H9 (cell line): ENCODE measurements around the gene STAT3. TPM values are rescaled to one million over a fixed set of nuclear protein-coding genes. Genes with fewer than 3 reads are reported as not detected.

ENCODE experiments used
- DNase-seq: peaks from one replicate; pipeline ENCODE4 v3.0.0-alpha.2; 2017
- H2AFZ ChIP-seq: one replicate; pipeline ENCODE4 v1.6.1; 2013; ENCODE audit warnings: mild to moderate bottlenecking, low read length, control low read depth, moderate library complexity
- H2AK5ac ChIP-seq: 2 replicates; pipeline ENCODE4 v1.6.1; 2013; ENCODE audit warnings: low read length, control low read depth, mixed read lengths; ENCODE audit not compliant: insufficient read length
- H2BK120ac ChIP-seq: one replicate; pipeline ENCODE4 v1.6.1; 2013; ENCODE audit warnings: low read depth, mild to moderate bottlenecking, low read length, control low read depth, inconsistent platforms; ENCODE audit not compliant: poor library complexity, severe bottlenecking
- H2BK12ac ChIP-seq: 2 replicates; pipeline ENCODE4 v1.6.1; 2013; ENCODE audit warnings: low read length, control low read depth, mixed read lengths, low read depth; ENCODE audit not compliant: insufficient read length
- H2BK15ac ChIP-seq: 2 replicates; pipeline ENCODE4 v1.6.1; 2013; ENCODE audit warnings: low read depth, low read length, control low read depth
- H2BK20ac ChIP-seq: one replicate; pipeline ENCODE4 v1.6.1; 2013; ENCODE audit warnings: low read depth, mild to moderate bottlenecking, low read length, control low read depth, inconsistent platforms; ENCODE audit not compliant: poor library complexity, severe bottlenecking
- H2BK5ac ChIP-seq: 2 replicates; pipeline ENCODE4 v1.6.1; 2013; ENCODE audit warnings: low read length, control low read depth, mixed read lengths; ENCODE audit not compliant: insufficient read length
- H3K14ac ChIP-seq: 2 replicates; pipeline ENCODE4 v1.6.1; 2013; ENCODE audit warnings: low read length, control low read depth; ENCODE audit not compliant: insufficient read depth
- H3K18ac ChIP-seq: 2 replicates; pipeline ENCODE4 v1.6.1; 2013; ENCODE audit warnings: low read depth, mild to moderate bottlenecking, mixed read lengths, low read length, control low read depth; ENCODE audit not compliant: insufficient read length
- H3K23ac ChIP-seq: 2 replicates; pipeline ENCODE4 v1.6.1; 2013; ENCODE audit warnings: low read length, control low read depth, mixed read lengths, low read depth; ENCODE audit not compliant: insufficient read length
- H3K23me2 ChIP-seq: 2 replicates; pipeline ENCODE4 v1.6.1; 2013; ENCODE audit warnings: low read depth, mild to moderate bottlenecking, mixed read lengths, low read length, control low read depth; ENCODE audit not compliant: insufficient read length, poor library complexity, severe bottlenecking
- H3K27ac ChIP-seq: 2 replicates; pipeline ENCODE4 v1.5.1; 2013; ENCODE audit warnings: low read length, control low read depth, mixed read lengths, low read depth; ENCODE audit not compliant: insufficient read length
- H3K27me3 ChIP-seq: 2 replicates; pipeline ENCODE4 v1.6.1; 2013; ENCODE audit warnings: low read length, control low read depth, inconsistent platforms; ENCODE audit not compliant: insufficient read depth
- H3K4ac ChIP-seq: 2 replicates; pipeline ENCODE4 v1.6.1; 2013; ENCODE audit warnings: low read depth, mild to moderate bottlenecking, control low read depth, inconsistent platforms, low read length, moderate library complexity
- H3K4me1 ChIP-seq: 2 replicates; pipeline ENCODE4 v1.6.1; 2013; ENCODE audit warnings: low read length, control low read depth, inconsistent platforms; ENCODE audit not compliant: insufficient read depth
- H3K4me2 ChIP-seq: 2 replicates; pipeline ENCODE4 v1.6.1; 2013; ENCODE audit warnings: low read length, control low read depth, mixed read lengths; ENCODE audit not compliant: insufficient read length, insufficient read depth
- H3K56ac ChIP-seq: 2 replicates; pipeline ENCODE4 v1.6.1; 2013; ENCODE audit warnings: low read depth, mild to moderate bottlenecking, mixed read lengths, low read length, control low read depth; ENCODE audit not compliant: insufficient read length
- H3K79me1 ChIP-seq: 2 replicates; pipeline ENCODE4 v1.6.1; 2013; ENCODE audit warnings: low read depth, mild to moderate bottlenecking, moderate library complexity, low read length, control low read depth, inconsistent platforms; ENCODE audit not compliant: insufficient read depth, poor library complexity, severe bottlenecking
- H3K79me2 ChIP-seq: 2 replicates; pipeline ENCODE4 v1.6.1; 2013; ENCODE audit warnings: low read length, control low read depth, inconsistent platforms; ENCODE audit not compliant: insufficient read depth
- H3K9ac ChIP-seq: 2 replicates; pipeline ENCODE4 v1.6.1; 2013; ENCODE audit warnings: low read length, control low read depth, mixed read lengths; ENCODE audit not compliant: insufficient read length; ENCODE audit errors: extremely low read depth
- H3K9me3 ChIP-seq: one replicate; pipeline ENCODE4 v1.6.1; 2013; ENCODE audit warnings: low read depth, low read length, inconsistent platforms; ENCODE audit not compliant: control insufficient read depth
- H3T11ph ChIP-seq: one replicate; pipeline ENCODE4 v1.6.1; 2013; ENCODE audit warnings: mild to moderate bottlenecking, low read length, control low read depth, inconsistent platforms
- H4K20me1 ChIP-seq: one replicate; pipeline ENCODE4 v1.6.1; 2013; ENCODE audit not compliant: control insufficient read depth, insufficient read length, insufficient read depth
- H4K5ac ChIP-seq: 2 replicates; pipeline ENCODE4 v1.6.1; 2013; ENCODE audit warnings: low read depth, mild to moderate bottlenecking, mixed read lengths, low read length, control low read depth; ENCODE audit not compliant: insufficient read length
- H4K8ac ChIP-seq: replicated peaks from 2 replicates; pipeline ENCODE4 v1.6.1; 2013; ENCODE audit warnings: low read length, control low read depth, mixed read lengths, low read depth; ENCODE audit not compliant: insufficient read length
- H4K91ac ChIP-seq: 2 replicates; pipeline ENCODE4 v1.6.1; 2013; ENCODE audit warnings: low read depth, mild to moderate bottlenecking, moderate library complexity, mixed read lengths, low read length, control low read depth; ENCODE audit not compliant: insufficient read length
- H3K27ac Mint-ChIP-seq, 3 experiments: 2 replicates in 2 of 3; 3 replicates in 1 of 3; pipeline ENCODE4 v1.8.0; 2020 to 2021; ENCODE audit warnings: mixed read lengths in 3 of 3, mild to moderate bottlenecking in 1 of 3, moderate library complexity in 1 of 3
- H3K27me3 Mint-ChIP-seq: 2 replicates; pipeline ENCODE4 v1.8.0; 2021; ENCODE audit warnings: low read depth, mild to moderate bottlenecking, moderate library complexity, mixed read lengths
- H3K36me3 Mint-ChIP-seq, 3 experiments: 2 replicates in 2 of 3; 3 replicates in 1 of 3; pipeline ENCODE4 v1.8.0; 2020 to 2021; ENCODE audit warnings: low read depth in 3 of 3, mixed read lengths in 3 of 3; ENCODE audit not compliant: insufficient read depth in 1 of 3
- H3K4me1 Mint-ChIP-seq, 2 experiments: 2 replicates each; pipeline ENCODE4 v1.8.0; 2020; ENCODE audit warnings: mixed read lengths in 2 of 2
- H3K4me3 Mint-ChIP-seq, 2 experiments: 2 replicates in 1 of 2; 3 replicates in 1 of 2; pipeline ENCODE4 v1.8.0; 2020 to 2021; ENCODE audit warnings: mild to moderate bottlenecking in 2 of 2, mixed read lengths in 2 of 2, moderate library complexity in 1 of 2
- H3K9me3 Mint-ChIP-seq, 2 experiments: 2 replicates in 1 of 2; 3 replicates in 1 of 2; pipeline ENCODE4 v1.8.0; 2020; ENCODE audit warnings: mild to moderate bottlenecking in 2 of 2, mixed read lengths in 2 of 2, moderate library complexity in 1 of 2
- WGBS: extraction: QIAGEN DNeasy Blood & Tissue Kit; methylation state at CpG from one replicate; pipeline ENCODE4 v1.1.7; 2013; ENCODE audit warnings: missing lambda C conversion rate, low lambda C conversion rate, mixed read lengths; ENCODE audit not compliant: insufficient read length; ENCODE audit errors: extremely low coverage; 5-methylcytosine and 5-hydroxymethylcytosine counted together
- total RNA-seq: library from RNA; stranded (reverse); gene quantifications from 2 replicates; pipeline ENCODE4 v1.2.1, GENCODE V29; 2021
- TF ChIP-seq, protein P1 (sequence below): fragments of 200-600 bp; sonication (generic); conservative IDR thresholded peaks from 3 replicates; pipeline ENCODE4 v1.8.0; 2021; ENCODE audit warnings: antibody characterized with exemption, mild to moderate bottlenecking

Gene STAT3
- total RNA-seq, 1 experiment from 2014 or later, result 83.2 TPM

DNA sequence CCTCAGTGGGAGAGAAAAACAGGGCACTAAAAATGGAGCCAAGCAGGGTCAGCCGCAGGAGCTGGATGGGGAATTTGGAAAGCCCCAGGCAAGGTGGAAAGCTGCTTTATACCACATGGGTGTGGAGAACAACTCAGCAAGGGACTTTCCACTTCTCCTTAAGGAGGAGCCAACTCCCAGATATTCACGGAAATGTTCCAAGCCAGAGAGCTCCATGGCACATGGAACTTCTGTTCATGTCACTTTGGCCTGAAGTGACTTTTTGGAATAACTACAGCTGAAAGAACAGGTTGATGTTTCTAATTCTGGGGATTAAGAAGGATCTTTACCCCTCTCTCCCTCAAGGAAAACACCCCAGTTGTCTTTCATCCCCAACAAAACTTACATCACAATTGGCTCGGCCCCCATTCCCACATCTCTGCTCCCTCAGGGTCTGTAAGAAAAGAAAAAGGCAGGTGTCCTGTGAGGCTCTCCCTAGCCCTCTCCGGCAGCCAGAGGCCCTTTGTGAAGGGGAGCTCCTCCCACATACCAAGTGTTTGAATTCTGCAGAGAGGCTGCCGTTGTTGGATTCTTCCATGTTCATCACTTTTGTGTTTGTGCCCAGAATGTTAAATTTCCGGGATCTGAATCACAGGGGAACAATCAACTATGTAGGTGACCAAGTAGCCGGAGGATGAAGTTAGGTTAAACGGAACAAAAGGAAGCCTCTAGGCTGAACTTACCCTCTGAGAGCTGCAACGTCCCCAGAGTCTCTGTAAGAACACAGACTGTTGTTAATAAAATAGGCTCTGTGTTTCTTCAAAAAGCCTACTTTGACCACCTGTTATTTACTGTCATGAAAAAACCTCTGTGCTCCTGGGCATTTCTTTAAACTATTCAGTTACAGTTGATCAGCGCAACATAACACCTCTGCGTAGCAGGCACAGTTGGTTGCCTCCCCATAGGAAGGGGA is 58.9 kb downstream of the STAT3 start:
- H3T11ph ChIP-seq, result peak overlapping the region; percentile 71
- no peaks in the 10 kb centered on the region for H3K23me2 ChIP-seq
- Mint-ChIP-seq H3K27ac (peak overlapping the region; percentile 92 to 100 (median 98)), H3K36me3 (peaks cover 44 to 66% (median 48%) of the 10 kb centered on the region in 3 experiments), H3K4me1 (peaks cover 20 to 35% of the 10 kb centered on the region in 2 experiments), H3K27me3 (no peaks in the 10 kb centered on the region), H3K9me3 (no peaks in the 10 kb centered on the region), H3K4me3 (peak overlapping the region; percentile 35 to 67; a peak in 4 of 5 replicates)
- H3K4me2 ChIP-seq, result peak overlapping the region; percentile 15
- peaks cover 5% of the 10 kb centered on the region for H3K4me1 ChIP-seq
- H2BK12ac ChIP-seq, result no peak overlapping the region
- no peak overlapping the region for H2AK5ac ChIP-seq
- no peak overlapping the region; the same call in 1 of the 2 replicates for H3K4ac ChIP-seq
- H3K18ac ChIP-seq, result peak overlapping the region; percentile 4
- H2BK20ac ChIP-seq, result no peak overlapping the region
- no peak overlapping the region for H2BK15ac ChIP-seq
- H3K27ac ChIP-seq, result peak overlapping the region; percentile 97
- H4K20me1 ChIP-seq, result no peaks in the 10 kb centered on the region
- no peak overlapping the region for H2BK5ac ChIP-seq
- H4K8ac ChIP-seq, result no peak overlapping the region
- no peak overlapping the region for H3K9ac ChIP-seq
- H3K23ac ChIP-seq, result no peak overlapping the region
- H3K27me3 ChIP-seq, result no peaks in the 10 kb centered on the region
- no peak overlapping the region; the same call in 1 of the 2 replicates for H3K14ac ChIP-seq
- no CpG with 5 or more reads among the region's 11 CpGs for WGBS
- H4K91ac ChIP-seq, result no peak overlapping the region
- peak overlapping the region; percentile 79 for H2BK120ac ChIP-seq
- H3K79me2 ChIP-seq, result no peaks in the 10 kb centered on the region; the same call in 1 of the 2 replicates
- no peak overlapping the region for H4K5ac ChIP-seq
- TF ChIP-seq, protein P1, sequence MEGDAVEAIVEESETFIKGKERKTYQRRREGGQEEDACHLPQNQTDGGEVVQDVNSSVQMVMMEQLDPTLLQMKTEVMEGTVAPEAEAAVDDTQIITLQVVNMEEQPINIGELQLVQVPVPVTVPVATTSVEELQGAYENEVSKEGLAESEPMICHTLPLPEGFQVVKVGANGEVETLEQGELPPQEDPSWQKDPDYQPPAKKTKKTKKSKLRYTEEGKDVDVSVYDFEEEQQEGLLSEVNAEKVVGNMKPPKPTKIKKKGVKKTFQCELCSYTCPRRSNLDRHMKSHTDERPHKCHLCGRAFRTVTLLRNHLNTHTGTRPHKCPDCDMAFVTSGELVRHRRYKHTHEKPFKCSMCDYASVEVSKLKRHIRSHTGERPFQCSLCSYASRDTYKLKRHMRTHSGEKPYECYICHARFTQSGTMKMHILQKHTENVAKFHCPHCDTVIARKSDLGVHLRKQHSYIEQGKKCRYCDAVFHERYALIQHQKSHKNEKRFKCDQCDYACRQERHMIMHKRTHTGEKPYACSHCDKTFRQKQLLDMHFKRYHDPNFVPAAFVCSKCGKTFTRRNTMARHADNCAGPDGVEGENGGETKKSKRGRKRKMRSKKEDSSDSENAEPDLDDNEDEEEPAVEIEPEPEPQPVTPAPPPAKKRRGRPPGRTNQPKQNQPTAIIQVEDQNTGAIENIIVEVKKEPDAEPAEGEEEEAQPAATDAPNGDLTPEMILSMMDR, result no peak
- no peak overlapping the region for H3K56ac ChIP-seq
- no peaks in the 10 kb centered on the region for H3K79me1 ChIP-seq
- no peaks in the 10 kb centered on the region for H3K9me3 ChIP-seq
- DNase-seq, result peak; percentile 95
- H2AFZ ChIP-seq, result no peak overlapping the region
